ENCODE results near the gene SLC9C1.

DNA sequence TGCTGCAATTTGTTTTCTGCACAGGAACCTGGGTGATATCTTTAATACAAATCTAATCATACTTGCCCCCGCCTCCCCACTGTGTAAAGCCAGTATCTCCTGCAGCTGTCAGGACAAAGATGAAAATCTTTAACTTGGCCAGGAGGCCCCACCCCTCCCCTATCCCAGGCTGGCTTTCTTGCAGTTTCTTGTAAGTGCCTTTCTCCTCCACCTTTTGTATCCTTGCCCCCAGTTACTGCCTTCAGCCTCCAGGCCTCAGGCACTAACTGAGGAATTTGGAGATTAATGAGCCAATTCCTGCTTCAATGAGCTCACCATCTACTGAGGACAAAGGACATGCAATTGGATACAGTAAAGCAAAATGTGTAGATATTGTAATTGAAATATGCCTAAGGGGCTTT, 167.5 kb downstream of the SLC9C1 start:
- TF ChIP-seq, protein P1, sequence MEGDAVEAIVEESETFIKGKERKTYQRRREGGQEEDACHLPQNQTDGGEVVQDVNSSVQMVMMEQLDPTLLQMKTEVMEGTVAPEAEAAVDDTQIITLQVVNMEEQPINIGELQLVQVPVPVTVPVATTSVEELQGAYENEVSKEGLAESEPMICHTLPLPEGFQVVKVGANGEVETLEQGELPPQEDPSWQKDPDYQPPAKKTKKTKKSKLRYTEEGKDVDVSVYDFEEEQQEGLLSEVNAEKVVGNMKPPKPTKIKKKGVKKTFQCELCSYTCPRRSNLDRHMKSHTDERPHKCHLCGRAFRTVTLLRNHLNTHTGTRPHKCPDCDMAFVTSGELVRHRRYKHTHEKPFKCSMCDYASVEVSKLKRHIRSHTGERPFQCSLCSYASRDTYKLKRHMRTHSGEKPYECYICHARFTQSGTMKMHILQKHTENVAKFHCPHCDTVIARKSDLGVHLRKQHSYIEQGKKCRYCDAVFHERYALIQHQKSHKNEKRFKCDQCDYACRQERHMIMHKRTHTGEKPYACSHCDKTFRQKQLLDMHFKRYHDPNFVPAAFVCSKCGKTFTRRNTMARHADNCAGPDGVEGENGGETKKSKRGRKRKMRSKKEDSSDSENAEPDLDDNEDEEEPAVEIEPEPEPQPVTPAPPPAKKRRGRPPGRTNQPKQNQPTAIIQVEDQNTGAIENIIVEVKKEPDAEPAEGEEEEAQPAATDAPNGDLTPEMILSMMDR (conservative IDR thresholded peaks at IDR 0.05) = no peak
- TF ChIP-seq ZFX (IDR thresholded peaks at IDR 0.05) = no peak

Data from C4-2B (cell line).